Adrenal gland (tissue), 5 donors: Measurements from ENCODE around the gene TMEM184A.

ENCODE experiments used
- CTCF ChIP-seq, 6 experiments: fragments of 450-650 bp in 4 of 6; fragments of 200-600 bp in 2 of 6; sonication (generic) in 1 of 6; IDR thresholded peaks; 1 replicate in 5 of 6; 2 replicates in 1 of 6; pipeline versions ENCODE4 v1.5.1 to v1.8.0; 2016 to 2021; ENCODE audit warnings: antibody characterized with exemption in 6 of 6, mild to moderate bottlenecking in 2 of 6, moderate library complexity in 1 of 6
- POLR2A ChIP-seq, 2 donors: fragments of 450-650 bp; IDR thresholded peaks; one replicate each; pipeline ENCODE4 v1.6.1; 2017; ENCODE audit warnings: antibody characterized with exemption in 2 of 2, mild to moderate bottlenecking in 2 of 2, moderate library complexity in 1 of 2
- donor health status: DM: no; HTN: no; CAD: no.

GRCh38 chr7:1509226-1509625 lies 46.8 kb downstream of the TMEM184A start:
- TF ChIP-seq CTCF (IDR thresholded peaks at IDR 0.05) (no peak), POLR2A (IDR thresholded peaks at IDR 0.05) (no peak)
